Measurements from ENCODE around the gene SSBP3.
"Not testable (repeated sequence)": the region's sequence is repeated elsewhere in the genome, so short reads cannot be mapped to it uniquely, and the experiment has no call there.

The SSBP3 gene

DNA sequence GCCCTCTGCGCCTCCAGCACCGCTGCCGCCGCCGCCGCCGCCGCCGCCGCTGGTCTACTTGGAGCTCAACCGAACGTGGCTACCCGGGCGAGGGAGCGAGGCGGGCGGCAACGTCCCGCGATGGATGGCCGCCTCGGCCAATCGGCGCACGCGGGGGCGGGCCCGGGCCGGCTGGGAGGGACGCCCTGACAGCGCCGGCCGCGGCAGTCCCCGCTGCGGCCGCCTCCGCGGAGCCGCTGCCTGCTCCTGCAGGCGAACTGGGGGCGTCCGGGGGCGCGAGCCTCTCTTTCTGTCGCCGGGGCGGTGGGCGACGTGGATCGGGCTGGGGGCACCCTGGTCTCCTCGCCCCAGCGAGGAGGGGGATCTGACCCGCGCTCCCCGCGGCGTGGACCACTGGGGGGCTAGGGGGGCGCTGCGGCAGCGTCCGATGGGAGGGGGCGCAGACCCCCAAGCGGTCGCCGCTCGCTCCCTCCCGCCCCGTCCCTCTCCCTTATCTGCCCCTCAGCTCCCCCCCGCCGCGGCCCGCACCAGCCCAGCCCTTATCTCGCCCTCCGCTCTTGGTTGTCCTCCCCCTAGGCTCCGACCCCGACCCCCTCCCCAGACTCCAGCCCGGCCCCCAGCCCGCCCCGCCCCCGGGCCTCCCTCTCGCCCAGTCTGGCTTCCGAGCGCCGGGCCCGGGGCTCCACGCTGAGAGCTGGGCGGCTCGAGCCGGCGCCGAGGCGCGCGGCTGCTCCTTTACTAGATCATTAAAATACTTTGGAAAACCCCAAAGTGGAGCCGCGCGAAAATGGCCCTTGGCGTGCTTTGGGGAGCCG is at the start of gene SSBP3:
TSS of gene SSBP3 (minus strand) at position 56 of the 815 bp plus-strand sequence.
- DNase-seq: peak; percentile 92

DNA sequence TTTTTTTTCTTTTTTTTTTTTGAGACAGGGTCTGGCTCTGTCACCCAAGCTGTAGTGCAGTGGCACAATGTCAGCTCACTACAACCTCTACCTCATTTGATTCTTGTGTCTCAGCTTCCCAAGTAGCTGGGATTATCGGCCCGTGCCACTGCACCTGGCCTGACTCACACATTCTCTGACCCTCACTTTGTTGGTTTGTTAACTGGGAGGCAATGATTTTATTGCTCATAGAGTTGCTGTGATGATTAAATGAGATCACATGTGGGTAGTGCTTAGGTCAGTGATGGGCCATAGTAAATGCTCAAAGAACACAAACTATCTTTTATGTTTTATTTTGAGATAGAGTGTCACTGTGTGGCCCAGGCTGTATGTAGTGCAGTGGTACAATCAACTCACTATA is 47.3 kb upstream of the SSBP3 start:
- DNase-seq: no peak

DNA sequence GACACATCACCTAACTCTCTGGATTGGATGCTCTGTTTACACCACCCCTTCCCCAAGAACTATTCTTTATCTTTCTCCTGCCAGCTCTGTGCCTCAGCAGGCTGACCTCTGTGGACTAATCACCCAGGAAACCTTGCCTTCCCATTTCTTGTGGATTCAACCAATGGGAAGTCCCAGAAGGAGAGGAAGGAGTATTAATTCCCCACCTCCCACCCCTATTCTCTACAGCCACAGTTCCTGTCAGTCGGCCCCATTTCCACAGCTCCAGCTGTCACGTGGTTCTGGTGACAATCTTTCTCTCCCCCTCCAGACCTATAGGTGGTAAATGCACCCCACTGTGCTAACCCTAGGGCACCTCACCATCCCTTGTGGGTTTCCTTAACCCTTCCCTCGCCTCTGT is 46.8 kb upstream of the SSBP3 start:
- DNase-seq: no peak

DNA sequence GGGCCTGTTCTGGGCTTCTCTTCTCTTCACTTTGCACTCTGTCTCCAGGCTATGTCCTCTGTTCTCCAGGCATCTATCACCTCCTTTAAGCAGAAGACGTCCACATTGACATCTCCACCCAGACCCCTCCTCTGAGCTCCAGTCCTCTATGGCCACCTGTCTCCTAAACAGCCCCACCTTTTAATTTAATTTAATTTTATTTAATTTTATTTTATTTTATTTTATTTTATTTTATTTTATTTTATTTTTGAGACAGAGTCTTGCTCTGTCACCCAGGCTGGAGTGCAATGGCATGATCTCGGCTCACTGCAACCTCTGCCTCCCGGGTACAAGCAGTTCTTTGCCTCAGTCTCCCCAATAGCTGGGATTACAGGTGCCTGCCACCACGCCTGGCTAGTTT is 43.2 kb upstream of the SSBP3 start:
- not testable (repeated sequence) for DNase-seq

DNA sequence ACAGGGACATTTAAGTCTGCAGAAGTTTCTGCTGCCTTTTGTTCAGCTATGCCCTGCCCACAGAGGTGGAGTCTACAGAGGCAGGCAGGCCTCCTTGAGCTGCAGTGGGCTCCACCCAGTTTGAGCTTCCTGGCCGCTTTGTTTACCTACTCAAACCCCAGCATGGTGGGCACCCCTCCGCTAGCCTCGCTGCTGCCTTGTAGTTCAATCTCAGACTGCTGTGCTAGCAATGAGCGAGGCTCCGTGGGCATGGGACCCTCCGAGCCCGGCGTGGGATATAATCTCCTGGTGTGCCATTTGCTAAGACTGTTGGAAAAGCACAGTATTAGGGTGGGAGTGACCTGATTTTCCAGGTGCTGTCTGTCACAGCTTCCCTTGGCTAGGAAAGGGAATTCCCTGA is 42.6 kb upstream of the SSBP3 start:
- not testable (repeated sequence) for DNase-seq

DNA sequence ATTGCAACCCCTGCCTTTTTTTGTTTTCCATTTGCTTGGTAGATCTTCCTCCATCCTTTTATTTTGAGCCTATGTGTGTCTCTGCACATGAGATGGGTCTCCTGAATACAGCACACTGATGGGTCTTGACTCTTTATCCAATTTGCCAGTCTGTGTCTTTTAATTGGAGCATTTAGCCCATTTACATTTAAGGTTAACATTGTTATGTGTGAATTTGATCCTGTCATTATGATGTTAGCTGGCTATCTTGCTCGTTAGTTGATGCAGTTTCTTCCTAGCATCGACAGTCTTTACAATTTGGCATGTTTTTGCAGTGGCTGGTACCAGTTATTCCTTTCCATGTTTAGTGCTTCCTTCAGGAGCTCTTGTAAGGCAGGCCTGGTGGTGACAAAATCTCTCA is 40.9 kb upstream of the SSBP3 start:
- not testable (repeated sequence) for DNase-seq

DNA sequence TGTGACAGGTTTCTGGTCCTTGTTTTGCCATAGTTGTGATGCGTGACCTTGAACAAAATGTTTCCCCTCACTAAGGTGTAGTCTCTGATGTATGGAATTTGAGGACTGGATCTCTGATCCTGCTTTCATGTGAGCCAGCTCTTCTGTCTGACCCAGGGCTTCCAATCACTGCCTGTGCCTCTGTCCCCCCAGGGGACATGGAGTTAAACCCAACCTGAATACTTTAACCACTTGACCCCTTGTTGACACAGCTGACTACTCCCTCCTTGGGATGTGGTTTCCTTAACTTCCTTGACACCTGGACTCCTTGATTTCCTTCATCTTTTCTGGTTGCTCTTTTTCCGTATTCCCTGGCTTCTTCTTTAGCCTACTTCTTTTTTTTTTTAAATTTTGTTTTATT is 36.0 kb upstream of the SSBP3 start:
- no peak for DNase-seq

DNA sequence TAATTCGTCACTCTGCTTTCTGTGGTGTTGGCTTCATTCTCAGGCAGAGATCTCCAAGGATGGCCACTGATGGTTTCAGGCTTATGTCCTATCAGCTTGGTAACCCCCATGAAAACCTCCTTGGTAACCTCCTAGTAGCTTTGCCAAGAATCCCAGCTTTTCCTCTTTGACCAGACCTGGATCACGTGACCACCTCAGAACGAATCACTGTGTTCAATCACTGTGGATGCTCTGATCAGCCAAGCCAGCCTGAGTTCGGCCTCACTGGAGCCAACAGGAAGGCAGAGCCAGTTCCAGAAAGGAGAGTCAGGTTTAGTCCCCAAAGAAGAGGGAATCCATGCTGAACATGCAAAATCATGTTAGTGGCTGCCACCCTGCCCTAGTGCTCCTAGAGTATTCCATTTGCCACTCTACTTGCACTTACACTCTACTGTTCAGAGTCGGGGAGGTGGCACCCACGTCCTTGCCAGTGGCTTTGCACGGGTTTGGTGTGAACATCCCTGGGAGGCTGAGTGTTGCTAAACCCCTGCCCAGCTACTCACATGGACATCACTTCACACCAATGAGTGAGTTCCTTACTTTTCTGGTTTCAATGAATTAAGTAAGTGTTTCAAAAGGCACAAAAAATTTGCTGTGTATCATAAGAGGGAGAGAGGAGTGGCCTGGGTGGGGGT is 33.5 kb upstream of the SSBP3 start:
- no peak for DNase-seq

DNA sequence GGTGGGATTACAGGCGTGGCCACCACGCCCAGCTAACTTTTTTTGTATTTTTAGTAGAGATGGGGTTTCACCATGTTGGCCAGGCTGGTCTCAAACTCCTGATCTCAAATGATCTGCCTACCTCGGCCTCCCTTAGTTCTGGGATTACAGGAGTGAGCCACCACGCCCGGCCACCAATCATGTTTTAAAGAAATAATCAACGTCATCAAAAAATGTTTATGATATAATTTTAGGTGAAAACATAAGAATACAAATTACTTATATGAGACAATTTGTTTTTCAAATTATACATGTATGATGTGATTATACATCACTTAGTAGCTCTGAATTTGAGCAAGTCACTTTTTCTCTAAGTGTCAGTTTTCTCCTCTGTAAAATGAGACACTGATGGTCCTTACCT is 31.6 kb upstream of the SSBP3 start:
- DNase-seq: no peak

DNA sequence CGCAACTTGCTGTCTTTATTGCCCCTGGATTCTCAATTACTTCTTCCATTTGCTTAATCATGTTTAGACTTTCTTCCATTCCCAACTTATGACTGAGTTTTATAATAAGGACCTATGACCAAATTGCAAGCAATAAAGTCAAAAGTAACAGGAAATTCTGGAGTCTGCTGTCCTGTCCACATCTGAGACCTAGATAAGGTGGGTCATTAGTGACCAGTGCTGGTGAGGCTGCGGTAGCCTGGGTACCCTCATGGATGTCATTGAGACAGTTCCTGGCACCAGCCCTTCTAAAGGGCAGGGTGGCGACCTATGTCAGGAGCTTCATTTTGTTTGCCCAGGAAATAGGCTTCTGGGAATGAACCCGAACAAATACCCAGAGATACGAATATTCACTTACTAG is 30.6 kb upstream of the SSBP3 start:
- no peak for DNase-seq

DNA sequence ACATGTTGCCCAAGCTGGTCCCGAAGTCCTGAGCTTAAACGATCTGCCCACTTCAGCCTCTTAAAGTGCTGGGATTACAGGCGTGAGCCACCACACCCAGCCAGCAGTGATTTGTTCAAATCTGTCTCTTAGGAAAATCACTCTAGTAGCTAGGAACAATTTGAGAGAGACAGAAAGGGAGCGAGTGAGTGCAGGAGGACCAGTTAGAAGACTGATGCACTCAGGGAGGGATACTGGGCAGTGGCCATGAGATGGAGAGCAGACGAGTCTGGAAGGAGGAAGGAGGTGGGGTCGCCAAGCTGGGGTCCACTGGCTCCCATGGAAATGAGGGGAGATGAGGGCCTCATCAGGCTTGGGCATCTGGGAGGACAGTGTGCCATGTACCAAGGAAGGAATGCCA is 23.6 kb upstream of the SSBP3 start:
- no peak for DNase-seq

DNA sequence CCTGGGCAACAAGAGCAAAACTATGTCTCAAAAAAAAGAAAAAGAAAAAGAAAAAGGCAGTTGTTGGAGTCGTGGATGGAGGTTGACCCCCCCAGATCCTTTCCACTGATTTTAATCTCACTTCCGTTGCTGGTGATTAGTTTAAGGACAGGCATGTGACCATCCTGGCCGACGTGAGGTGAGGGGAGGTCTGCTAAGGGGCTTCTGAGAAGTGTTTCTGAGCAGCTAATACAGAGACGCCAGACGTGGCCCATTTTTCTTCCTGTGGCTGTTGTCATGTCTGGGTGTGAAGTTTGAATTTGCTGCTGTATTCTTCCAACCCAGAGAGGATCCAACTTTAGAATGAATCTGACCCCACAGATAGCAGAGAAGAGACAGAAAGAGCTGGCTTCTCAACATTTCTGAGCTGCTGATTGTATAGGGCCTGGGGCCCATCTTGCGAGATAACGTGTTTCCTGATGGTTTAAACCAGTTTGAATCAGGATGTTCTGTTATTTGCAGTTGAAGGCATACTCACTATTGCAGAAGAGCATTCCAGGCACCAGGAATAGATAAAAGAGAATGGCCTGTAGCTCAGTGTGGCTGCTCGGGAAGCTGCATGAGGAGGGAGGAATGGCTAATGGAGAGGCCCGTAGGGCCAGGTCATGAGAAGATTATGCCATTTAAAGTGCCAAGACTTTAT is 22.8 kb upstream of the SSBP3 start:
- no peak for DNase-seq

DNA sequence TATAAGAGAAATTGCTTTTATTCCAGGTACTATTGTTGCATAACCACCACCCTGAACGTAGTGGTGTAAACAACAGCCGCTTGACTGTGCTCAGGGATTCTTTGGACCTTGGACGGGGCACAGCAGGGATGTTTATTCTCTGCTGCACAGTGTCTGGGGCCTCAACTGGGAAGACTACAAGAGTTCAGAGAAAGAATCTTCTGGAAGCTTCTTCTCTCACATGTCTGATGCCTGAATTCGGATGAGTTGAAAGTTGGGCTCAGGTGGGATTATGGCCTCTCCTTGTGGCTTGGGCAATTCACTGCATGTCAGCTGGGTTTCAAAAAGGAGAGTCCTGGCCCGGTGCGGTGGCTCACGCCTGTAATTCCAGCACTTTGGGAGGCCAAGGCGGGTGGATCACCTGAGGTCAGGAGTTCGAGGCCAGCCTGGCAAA is 19.0 kb upstream of the SSBP3 start:
- DNase-seq: no peak

DNA sequence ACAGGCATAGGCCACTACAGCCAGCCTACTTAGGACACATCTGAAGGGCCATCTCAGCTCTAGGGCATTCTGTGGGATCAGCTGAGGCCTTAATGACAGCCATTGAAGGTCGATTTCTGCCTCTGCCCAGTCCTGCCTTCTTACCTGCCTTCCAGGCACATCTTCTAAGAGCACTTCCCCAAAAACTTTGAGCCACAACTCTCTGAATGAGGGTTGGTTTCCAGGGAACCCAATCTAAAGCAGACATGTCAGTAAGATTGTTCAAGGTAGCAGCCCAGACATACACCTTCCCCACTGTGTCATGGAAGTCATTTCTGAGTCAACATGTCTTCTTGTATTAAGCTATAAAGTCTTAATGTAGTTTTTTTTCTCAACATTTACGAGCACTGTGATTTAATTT is 18.2 kb upstream of the SSBP3 start:
- DNase-seq: no peak

DNA sequence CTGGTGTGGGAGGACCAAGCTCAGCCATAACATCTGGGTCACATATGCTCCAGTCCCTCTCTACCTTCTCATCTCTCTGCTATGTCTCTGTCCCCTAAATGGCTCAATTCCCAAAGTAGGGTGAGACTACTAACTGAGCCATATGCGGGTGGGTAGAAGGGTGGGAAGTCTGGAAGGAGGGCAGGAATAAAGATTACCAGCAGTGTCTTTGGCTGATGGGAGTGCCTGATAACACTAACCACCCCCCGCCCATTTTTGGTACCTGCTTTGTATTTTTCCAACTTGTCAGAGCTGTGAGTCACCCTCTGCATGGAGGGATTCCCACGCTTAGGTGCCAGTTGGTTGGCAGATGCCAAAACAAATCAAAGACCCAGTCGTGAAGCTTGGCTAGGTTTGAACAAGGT is 14.9 kb upstream of the SSBP3 start:
- DNase-seq: no peak

DNA sequence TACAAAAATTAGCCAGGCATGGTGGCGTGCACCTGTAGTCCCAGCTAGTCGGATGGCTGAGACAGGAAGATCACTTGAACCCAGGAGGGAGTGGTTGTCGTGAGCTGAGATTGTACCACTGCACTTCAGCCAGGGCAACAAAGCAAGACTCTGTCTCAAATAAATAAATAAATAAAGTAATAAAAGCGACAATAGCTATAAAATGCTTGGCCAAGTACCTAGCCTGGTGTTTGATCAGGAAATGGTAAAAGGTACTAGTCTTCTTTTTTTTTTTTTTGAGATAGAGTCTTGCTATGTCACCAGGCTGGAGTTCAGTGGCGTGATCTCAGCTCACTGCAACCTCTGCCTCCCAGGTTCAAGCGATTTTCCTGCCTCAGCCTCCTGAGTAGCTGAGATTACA is 12.4 kb upstream of the SSBP3 start:
- DNase-seq: not testable (repeated sequence)

DNA sequence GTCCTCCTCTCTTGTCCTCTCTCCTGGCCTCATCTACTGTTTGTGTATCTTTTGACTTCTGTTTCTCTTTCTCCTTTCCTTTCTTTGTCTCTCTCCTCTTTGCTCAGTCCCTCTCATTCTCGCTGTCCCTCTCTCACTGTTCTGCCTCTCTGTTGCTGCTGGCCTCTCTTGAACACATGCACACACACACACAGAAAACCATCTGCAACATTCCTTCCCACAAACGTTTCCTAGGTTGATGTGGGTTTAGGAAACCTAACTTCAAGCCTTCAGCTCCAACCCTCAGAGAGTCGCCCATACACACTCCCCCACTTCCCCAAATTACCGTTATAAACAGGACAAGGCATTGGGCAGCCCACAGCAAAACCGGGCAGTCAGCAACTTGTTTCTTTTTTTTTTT is 10.9 kb upstream of the SSBP3 start:
- DNase-seq: no peak

DNA sequence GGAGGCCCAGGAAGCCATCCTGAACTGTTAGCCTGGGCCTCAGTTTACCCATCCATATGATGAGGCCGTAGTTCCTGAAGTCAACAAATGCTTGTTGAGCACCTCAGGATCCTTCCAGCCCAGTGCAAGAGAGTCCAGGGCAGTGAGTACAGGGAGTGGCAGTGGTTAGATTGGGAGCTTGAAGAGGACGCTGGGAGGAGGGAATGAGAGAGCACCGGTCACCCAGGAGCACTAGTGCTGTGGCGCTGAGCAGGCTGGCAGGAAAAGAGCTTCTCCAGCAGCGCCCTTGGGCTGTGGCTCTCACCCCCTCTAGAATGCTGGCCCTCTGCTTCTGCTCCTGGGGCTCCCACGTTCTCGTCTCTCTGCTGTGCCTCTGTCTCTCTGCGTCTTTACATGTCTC is 10.2 kb upstream of the SSBP3 start:
- no peak for DNase-seq

DNA sequence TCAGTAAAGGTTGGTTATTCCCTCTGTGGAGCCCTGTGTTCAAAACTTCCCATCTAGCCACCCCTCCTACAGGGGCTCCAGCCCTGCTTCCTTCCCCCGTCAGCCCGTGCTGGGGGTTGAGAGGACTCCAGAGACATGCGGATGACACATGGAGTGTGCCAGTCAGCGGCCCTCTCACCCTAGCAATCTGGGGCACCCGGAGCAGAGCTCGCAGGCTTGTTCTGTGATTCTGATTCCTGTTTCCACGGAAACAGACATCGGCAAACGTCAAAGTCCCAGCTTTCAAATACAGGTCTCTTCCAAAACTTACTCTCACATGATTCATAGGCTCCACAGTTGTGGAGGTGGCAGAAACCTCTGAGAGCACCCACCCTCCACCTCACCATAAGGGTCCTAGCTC is 9.8 kb upstream of the SSBP3 start:
- no peak for DNase-seq

DNA sequence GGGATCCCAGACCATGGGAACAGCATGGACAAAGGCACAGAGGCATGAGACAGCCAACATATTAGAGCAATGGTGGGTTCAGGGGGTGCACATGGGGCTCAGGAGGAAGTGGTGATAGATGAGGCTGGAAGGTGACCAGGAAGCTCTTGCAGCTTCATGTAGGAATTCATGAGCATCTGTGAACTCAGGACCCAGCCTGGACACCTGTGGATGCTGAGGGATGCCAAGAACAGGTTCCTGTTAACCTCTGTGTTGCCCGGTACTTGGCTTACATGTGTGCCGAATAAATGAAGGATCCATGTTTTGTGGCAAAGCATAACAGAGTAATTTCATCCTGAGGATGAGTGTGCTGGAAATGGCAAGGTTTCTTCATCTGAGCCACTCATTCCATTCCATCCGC is 9.3 kb upstream of the SSBP3 start:
- no peak for DNase-seq

DNA sequence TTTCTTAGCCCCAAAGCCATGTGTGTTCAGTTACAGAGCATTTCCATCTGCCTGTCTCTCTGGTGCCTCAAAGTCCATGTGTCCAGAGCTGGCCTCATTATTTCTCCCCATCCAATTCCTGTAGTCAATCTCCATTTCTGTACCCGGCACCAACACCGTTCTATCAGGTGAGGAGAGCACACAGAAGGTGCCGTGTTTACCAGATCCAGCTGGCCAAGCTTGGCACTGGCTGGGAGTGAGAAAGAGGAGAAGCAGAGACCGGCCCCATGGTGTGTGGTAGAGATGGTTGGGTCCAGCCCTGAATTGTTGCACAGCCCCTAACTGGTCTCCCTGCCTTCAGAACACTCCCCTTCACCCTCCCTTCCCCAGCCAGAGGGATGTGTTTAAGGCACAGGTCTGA is 7.5 kb upstream of the SSBP3 start:
- no peak for DNase-seq

DNA sequence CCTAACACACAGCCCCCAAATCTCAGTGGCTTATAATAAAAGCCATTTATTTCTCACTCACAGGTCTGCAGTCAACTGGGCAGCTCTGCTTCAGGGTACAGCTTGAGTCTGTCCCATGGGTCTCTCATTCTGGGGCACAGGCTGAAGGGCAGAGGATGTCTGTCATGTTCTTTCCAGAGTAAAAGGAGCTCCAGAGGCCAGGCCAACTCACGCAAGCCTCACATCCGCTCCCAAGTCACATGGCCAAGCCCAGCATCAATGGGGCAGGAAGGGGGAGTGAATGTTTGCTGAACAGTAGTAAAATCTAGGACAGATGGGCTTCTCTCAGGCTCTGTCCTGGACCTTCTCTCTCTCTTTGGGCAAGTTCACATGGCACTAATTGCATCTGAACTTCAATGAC is 7.1 kb upstream of the SSBP3 start:
- no peak for DNase-seq

DNA sequence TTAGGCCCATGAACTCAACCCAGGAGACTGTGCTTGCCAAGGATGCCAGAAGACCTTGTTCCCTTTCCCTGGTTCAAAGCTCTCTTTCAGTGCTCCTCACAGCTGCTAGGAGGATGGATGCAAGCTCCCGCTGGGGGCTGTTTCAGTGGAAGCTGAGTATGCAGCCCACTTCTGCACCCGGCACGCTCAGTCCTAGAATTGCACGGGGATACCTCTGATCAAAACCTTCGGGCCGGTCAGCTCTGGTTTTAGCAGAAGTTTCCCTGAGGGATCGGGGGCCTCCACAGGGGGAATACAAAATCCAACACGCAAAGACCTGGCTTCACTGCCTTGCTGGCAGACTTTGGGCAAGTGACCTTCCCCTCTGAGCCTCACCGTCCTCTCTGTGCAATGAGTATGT is 4.2 kb upstream of the SSBP3 start:
- no peak for DNase-seq

All from activated CD8-positive, alpha-beta memory T cell treated with anti-CD3 and anti-CD28 coated beads, Interleukin-2, amount 50 U/mL, for 4 hours (primary cell).